Measurements from ENCODE around the gene GANAB.

DNA sequence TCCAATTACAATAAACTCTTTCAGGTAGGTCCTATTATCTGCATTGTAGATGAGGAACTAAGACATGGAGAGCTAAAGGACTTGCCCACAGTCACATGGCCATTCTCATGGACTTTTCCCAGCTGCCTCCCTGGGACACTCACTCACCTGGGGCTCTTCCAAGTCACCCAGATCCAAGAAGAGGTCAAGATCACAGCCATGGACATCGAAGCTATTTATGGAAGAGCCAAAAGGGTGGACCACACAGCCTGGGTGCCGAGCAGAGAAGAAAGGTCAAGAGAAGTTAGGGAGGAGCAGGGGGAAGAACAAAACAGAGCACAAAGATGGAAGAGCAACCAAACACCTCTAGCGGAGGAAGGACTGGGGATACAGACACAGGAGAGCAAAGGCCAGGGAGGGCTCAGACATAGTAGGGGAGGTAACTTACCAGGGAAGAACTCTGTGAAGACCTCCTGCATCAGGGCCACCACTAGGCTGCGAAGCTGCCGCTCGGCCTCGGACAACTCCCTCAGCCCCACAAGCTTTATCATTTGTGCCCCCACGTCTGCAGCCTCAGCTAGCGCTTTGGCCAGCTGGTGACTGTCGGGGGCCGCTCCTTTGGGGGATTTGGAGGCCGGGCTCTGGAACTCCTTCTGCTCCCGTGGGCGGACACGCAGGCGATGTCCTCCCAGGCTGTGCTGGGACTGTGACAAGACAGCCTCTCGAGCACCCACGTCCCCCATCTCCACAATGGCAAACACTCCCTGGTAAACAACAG is 65.3 kb downstream of the GANAB start:
- TF ChIP-seq POLR2A (IDR thresholded peaks at IDR 0.05) (no peak), CTCF (IDR thresholded peaks at IDR 0.05) (no peak)

All from testis (tissue), 2 donors.